DMS114 treated with DMSO at 0.1 percent for 48 hours (cell line): ENCODE data around the gene PPIE.

Experiments
- DNase-seq: peaks from one replicate; lab custom pipeline; 2025; ENCODE audit not compliant: unreplicated experiment; lab: John Stamatoyannopoulos, UW

PPIE gene

GRCh38 chr1:39720094-39720999 is 18.3 kb upstream of the PPIE start:
- peak; percentile 77 for DNase-seq

- DNase-seq = no peak
Observed at GRCh38 chr1:39721664-39722063, 17.0 kb upstream of the PPIE start.

- DNase-seq = no peak
Observed at GRCh38 chr1:39722495-39722894, 16.2 kb upstream of the PPIE start.

- DNase-seq = no peak
Observed at GRCh38 chr1:39726600-39726999, 12.1 kb upstream of the PPIE start.

- no peak for DNase-seq
Observed at GRCh38 chr1:39727221-39727931, 11.3 kb upstream of the PPIE start.

GRCh38 chr1:39727932-39728317 is 10.8 kb upstream of the PPIE start:
- DNase-seq = no peak

GRCh38 chr1:39729030-39729429 is 9.7 kb upstream of the PPIE start:
- DNase-seq = no peak

GRCh38 chr1:39729842-39730241 is 8.8 kb upstream of the PPIE start:
- DNase-seq = no peak

GRCh38 chr1:39732730-39733129 is 6.0 kb upstream of the PPIE start:
- no peak for DNase-seq

- DNase-seq = no peak
Observed at GRCh38 chr1:39733161-39733560, 5.5 kb upstream of the PPIE start.

- no peak for DNase-seq
Observed at GRCh38 chr1:39735731-39736130, 3.0 kb upstream of the PPIE start.

- DNase-seq = no peak
Observed at GRCh38 chr1:39737546-39738169, 1.0 kb upstream of the PPIE start.

- no peak for DNase-seq
Observed at GRCh38 chr1:39745016-39745670, 6.5 kb downstream of the PPIE start.

- no peak for DNase-seq
Observed at GRCh38 chr1:39751595-39751994, 12.9 kb downstream of the PPIE start.

GRCh38 chr1:39752703-39753102 is 14.0 kb downstream of the PPIE start:
- DNase-seq = no peak

- DNase-seq = no peak
Observed at GRCh38 chr1:39753132-39754025, 14.7 kb downstream of the PPIE start.

- DNase-seq = no peak
Observed at GRCh38 chr1:39754026-39754570, 15.4 kb downstream of the PPIE start.

- no peak for DNase-seq
Observed at GRCh38 chr1:39754906-39755504, 16.3 kb downstream of the PPIE start.

GRCh38 chr1:39755965-39756659 is 17.4 kb downstream of the PPIE start:
- no peak for DNase-seq
